Measurements from ENCODE around the gene PSD2.

- TF ChIP-seq CTCF (IDR thresholded peaks at IDR 0.05; ENCODE audit: insufficient read depth, low read depth, low read length) (no peak), EZH2 (IDR thresholded peaks at IDR 0.05; ENCODE audit: insufficient read depth, low read length) (no peak)
Measured at GRCh38 chr5:139817970-139818369, 22.4 kb downstream of the PSD2 start.

Data from astrocyte (in vitro differentiated cells and primary cell).